Measurements from ENCODE around the gene DNAH12. TPM values are rescaled to one million over a fixed set of nuclear protein-coding genes. Genes with fewer than 3 reads are reported as not detected.

Gene DNAH12
- total and polyA plus RNA-seq, 2 of the 4 experiments (the other 2 are of a cell fraction) = under 0.01 to 0.02 TPM

DNA sequence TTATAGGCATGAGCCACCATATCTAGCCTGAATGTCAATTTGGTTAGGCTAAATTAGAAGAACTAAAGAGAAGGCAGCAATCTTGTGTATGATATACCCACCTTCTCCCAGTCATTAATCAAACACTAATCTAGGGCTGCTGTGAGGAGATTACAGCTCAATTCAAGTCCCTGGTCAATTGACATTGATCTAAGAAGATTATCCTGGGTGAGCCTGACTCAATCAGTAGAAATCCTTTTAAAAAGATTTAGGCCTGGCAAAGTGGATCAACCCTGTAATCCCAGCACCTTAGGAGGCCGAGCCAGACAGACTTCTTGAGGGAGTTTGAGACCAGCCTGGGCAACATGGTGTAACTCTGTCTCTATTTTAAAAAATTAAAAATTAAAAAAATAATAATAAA is 2.5 kb upstream of the DNAH12 start (continued):
- TF ChIP-seq RFX5 (IDR thresholded peaks at IDR 0.05; ENCODE audit: low read depth, low read length) (no peak), POLR2A (IDR thresholded peaks at IDR 0.05; ENCODE audit: low read depth, low read length) (no peak), MAZ (IDR thresholded peaks at IDR 0.05; ENCODE audit: borderline replicate concordance, low read depth, low read length) (no peak)

DNA sequence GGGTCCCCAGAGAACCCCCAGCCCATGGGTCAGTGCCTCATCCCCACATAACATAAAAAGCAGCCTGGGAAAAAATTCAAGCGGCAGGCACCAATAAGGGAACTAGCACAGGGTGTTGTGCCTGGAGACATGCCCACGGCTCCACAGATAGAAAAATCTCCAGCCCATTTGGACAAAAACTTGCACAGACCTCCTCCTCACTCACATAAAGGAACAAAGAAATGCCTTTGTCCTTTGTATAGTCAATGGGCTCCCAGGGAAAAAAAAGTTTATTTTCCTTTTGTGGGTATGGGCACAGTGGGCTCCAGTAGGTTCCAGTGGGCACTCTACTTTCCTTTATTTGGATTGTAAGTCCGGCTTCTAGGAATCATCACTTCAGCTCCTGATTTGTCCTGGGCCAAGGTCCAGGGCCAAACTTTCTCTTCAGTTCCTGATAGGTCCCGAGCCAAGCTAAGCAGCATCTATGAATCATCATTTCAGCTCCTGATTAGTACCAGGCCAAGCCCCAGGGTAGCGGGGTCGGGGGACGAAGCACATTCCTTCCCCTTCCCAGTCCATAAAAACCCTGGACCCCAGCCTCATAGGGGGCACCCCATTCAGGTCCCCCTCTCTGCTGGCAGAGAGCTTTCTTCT is 1.6 kb upstream of the DNAH12 start:
- DNase-seq = no peak

More for the DNA sequence above, 1.6 kb upstream of the DNAH12 start:
- Histone ChIP-seq H3K27me3 (ENCODE audit: control insufficient read depth, insufficient read depth, low read length) (no peaks in the 10 kb centered on the region; the same call in 1 of the 2 replicates), H3K9ac (ENCODE audit: low read depth, low read length) (no peak overlapping the region), H4K8ac (ENCODE audit: low read depth in 2 of 2, low read length in 2 of 2) (no peak overlapping the region), H2BK15ac (ENCODE audit: low read depth, low read length) (no peak overlapping the region), H3K36me3 (ENCODE audit: control insufficient read depth, insufficient read depth, low read length) (no peaks in the 10 kb centered on the region), H4K91ac (ENCODE audit: insufficient read depth, low read depth, low read length) (no peak overlapping the region), H2AFZ (replicated peaks; ENCODE audit: low read length, poor library complexity) (no peak overlapping the region), H2BK120ac (ENCODE audit: low read depth, low read length) (no peak overlapping the region), H3K4me3 (ENCODE audit: insufficient read depth, low read depth, low read length) (no peak overlapping the region), H3K27ac (ENCODE audit: insufficient read depth, low read length) (no peak overlapping the region), H4K5ac (ENCODE audit: low read depth, low read length) (no peak overlapping the region), H3K9me3 (ENCODE audit: control insufficient read depth, insufficient read depth, low read length) (no peaks in the 10 kb centered on the region), H3K56ac (ENCODE audit: extremely low read depth, insufficient read depth, low read length) (no peak overlapping the region), H3K9me1 (ENCODE audit: insufficient read depth, low read length) (no peaks in the 10 kb centered on the region), H2AK5ac (ENCODE audit: low read depth, low read length) (no peak overlapping the region), H3K14ac (replicated peaks; ENCODE audit: low read depth, low read length) (no peak overlapping the region), H4K20me1 (ENCODE audit: insufficient read depth, low read length) (no peaks in the 10 kb centered on the region), H3K18ac (ENCODE audit: low read depth, low read length) (no peak overlapping the region), H3K4ac (ENCODE audit: low read depth, low read length) (no peak overlapping the region), H3K4me1 (ENCODE audit: control insufficient read depth, insufficient read depth, low read length) (peaks cover 3% of the 10 kb centered on the region), H2AK9ac (replicated peaks; ENCODE audit: low read depth, low read length, poor library complexity) (no peak overlapping the region), H3K4me2 (ENCODE audit: low read depth, low read length) (no peak overlapping the region), H3K23ac (ENCODE audit: low read depth, low read length) (no peak overlapping the region), H2BK5ac (ENCODE audit: low read depth, low read length, poor library complexity, severe bottlenecking) (no peak overlapping the region), H3K79me1 (ENCODE audit: low read depth in 1 of 2, low read length in 2 of 2) (no peaks in the 10 kb centered on the region), H2BK20ac (ENCODE audit: low read depth, low read length) (no peak overlapping the region)
- 83% methylated on average over 1 of the region's 7 CpGs; no CpG with 5 or more reads in 1 of the 2 experiments for WGBS, 2 experiments (ENCODE audit: extremely low coverage in 2 of 2, insufficient read length in 1 of 2)
- peak; percentile 44 for ATAC-seq (ENCODE audit: low read depth)
- intact Hi-C loops (cut with micrococcal nuclease) (no loop called here), in situ Hi-C loops (cut with MboI; ENCODE audit: low sequenced_read_pairs) (no loop called here), dilution Hi-C loops (cut with HindIII; ENCODE audit: low sequenced_read_pairs, unreplicated experiment) (no loop called here)
- BruUV-seq (replicated peaks) = no TSS peak
- ChIA-PET CTCF (no interaction called here), POLR2A (ENCODE audit: unreplicated experiment) (no interaction called here)
- TF ChIP-seq, protein P1, sequence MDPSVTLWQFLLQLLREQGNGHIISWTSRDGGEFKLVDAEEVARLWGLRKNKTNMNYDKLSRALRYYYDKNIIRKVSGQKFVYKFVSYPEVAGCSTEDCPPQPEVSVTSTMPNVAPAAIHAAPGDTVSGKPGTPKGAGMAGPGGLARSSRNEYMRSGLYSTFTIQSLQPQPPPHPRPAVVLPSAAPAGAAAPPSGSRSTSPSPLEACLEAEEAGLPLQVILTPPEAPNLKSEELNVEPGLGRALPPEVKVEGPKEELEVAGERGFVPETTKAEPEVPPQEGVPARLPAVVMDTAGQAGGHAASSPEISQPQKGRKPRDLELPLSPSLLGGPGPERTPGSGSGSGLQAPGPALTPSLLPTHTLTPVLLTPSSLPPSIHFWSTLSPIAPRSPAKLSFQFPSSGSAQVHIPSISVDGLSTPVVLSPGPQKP (IDR thresholded peaks at IDR 0.05; ENCODE audit: borderline replicate concordance, low read depth, low read length) = no peak
- TF ChIP-seq CHD1 (IDR thresholded peaks at IDR 0.05; ENCODE audit: low read depth, low read length) (no peak), MXI1 (IDR thresholded peaks at IDR 0.05; ENCODE audit: borderline replicate concordance, low read depth, low read length) (no peak), RAD21 (IDR thresholded peaks at IDR 0.05; ENCODE audit: low read length) (no peak), RFX5 (IDR thresholded peaks at IDR 0.05; ENCODE audit: low read depth, low read length) (no peak), SMC3 (IDR thresholded peaks at IDR 0.05; ENCODE audit: low read depth, low read length) (no peak), POLR2A (IDR thresholded peaks at IDR 0.05; ENCODE audit: low read depth, low read length) (no peak), MAZ (IDR thresholded peaks at IDR 0.05; ENCODE audit: borderline replicate concordance, low read depth, low read length) (no peak), CEBPB (IDR thresholded peaks at IDR 0.05; ENCODE audit: low read depth, low read length) (no peak)
- TF ChIP-seq, protein P2, sequence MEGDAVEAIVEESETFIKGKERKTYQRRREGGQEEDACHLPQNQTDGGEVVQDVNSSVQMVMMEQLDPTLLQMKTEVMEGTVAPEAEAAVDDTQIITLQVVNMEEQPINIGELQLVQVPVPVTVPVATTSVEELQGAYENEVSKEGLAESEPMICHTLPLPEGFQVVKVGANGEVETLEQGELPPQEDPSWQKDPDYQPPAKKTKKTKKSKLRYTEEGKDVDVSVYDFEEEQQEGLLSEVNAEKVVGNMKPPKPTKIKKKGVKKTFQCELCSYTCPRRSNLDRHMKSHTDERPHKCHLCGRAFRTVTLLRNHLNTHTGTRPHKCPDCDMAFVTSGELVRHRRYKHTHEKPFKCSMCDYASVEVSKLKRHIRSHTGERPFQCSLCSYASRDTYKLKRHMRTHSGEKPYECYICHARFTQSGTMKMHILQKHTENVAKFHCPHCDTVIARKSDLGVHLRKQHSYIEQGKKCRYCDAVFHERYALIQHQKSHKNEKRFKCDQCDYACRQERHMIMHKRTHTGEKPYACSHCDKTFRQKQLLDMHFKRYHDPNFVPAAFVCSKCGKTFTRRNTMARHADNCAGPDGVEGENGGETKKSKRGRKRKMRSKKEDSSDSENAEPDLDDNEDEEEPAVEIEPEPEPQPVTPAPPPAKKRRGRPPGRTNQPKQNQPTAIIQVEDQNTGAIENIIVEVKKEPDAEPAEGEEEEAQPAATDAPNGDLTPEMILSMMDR (conservative IDR thresholded peaks at IDR 0.05; ENCODE audit: low read depth, low read length) = no peak

Data from IMR-90 (cell line).